Measurements from ENCODE around the gene VSX1.
A peak's percentile ranks its signal among the peaks of the same experiment; 100 is the strongest.

The VSX1 gene

GRCh38 chr20:25067102-25067987, 14.6 kb downstream of the VSX1 start:
- H3K4me3 ChIP-seq (ENCODE audit: low read depth, low read length): peak overlapping the region; percentile 65
- H2BK5ac ChIP-seq (ENCODE audit: low read depth, low read length, poor library complexity): no peak overlapping the region
- DNase-seq: no peak
- no peaks in the 10 kb centered on the region for H3K36me3 ChIP-seq (ENCODE audit: control insufficient read depth in 1 of 2, insufficient read depth in 2 of 2, low read length in 2 of 2)
- H3K27me3 ChIP-seq (ENCODE audit: insufficient read depth, low read length): peaks cover 5% of the 10 kb centered on the region
- H4K91ac ChIP-seq (ENCODE audit: low read depth, low read length): no peak overlapping the region
- H4K8ac ChIP-seq (ENCODE audit: low read depth, low read length): no peak overlapping the region
- WGBS (ENCODE audit: extremely low coverage, insufficient coverage, insufficient read length): 100% methylated on average over 2 of the region's 18 CpGs
- H2AK5ac ChIP-seq (ENCODE audit: low read length): no peak overlapping the region
- H3K14ac ChIP-seq (ENCODE audit: low read length): no peak overlapping the region
- peaks cover 12% of the 10 kb centered on the region for H3K9me3 ChIP-seq (ENCODE audit: insufficient read depth, low read depth, low read length)
- no peak overlapping the region for H4K12ac ChIP-seq (ENCODE audit: low read depth, low read length)
- no peak overlapping the region for H2AFZ ChIP-seq (ENCODE audit: insufficient read depth, low read length, poor library complexity)
- no peaks in the 10 kb centered on the region for H3K4me1 ChIP-seq (ENCODE audit: control insufficient read depth in 1 of 2, insufficient read depth in 2 of 2, low read length in 2 of 2)
- no peak overlapping the region for H3K9ac ChIP-seq (ENCODE audit: low read length)
- H3K4ac ChIP-seq (ENCODE audit: low read depth, low read length): no peak overlapping the region
- H3K4me2 ChIP-seq (ENCODE audit: low read length): no peak overlapping the region
- H3K18ac ChIP-seq (ENCODE audit: low read length): no peak overlapping the region
- H2BK120ac ChIP-seq (ENCODE audit: insufficient read depth, low read length, poor library complexity): no peak overlapping the region
- peak overlapping the region; percentile 89 for H3K23ac ChIP-seq (ENCODE audit: low read length)
- H3K79me1 ChIP-seq (ENCODE audit: low read length): no peaks in the 10 kb centered on the region
- no peak overlapping the region for H2BK12ac ChIP-seq (ENCODE audit: low read length)
- no peak overlapping the region for H3K27ac ChIP-seq (ENCODE audit: low read depth, low read length)
- H3K79me2 ChIP-seq (ENCODE audit: control insufficient read depth, insufficient read depth, low read length, poor library complexity): no peaks in the 10 kb centered on the region

DNA sequence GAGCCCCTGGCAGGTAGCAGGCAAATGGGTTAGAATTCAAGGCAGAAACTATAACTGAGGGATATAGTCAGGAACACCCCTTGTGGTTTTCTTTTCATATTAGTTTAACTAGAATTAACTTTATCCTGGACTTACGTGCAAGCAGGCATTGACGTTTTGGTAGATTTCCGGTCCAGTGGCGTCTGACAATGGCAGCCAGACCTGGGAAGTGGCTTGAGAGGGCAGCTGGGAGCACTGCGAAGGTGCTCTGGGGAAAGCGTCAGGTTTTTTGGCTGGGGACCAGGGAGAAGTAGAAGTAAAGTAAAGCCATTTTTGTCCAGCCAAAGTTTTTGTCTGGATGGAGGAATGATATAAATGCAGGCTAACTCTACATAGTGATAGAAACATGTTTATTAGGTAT, 15.6 kb downstream of the VSX1 start:
- no peak overlapping the region for H3K4ac ChIP-seq (ENCODE audit: low read depth, low read length)
- WGBS (ENCODE audit: extremely low coverage, insufficient coverage, insufficient read length): no CpG with 5 or more reads among the region's 6 CpGs
- DNase-seq: no peak
- H2AFZ ChIP-seq (ENCODE audit: insufficient read depth, low read length, poor library complexity): no peak overlapping the region
- no peak overlapping the region for H3K23ac ChIP-seq (ENCODE audit: low read length)
- H3K27ac ChIP-seq (ENCODE audit: low read depth, low read length): no peak overlapping the region
- H3K18ac ChIP-seq (ENCODE audit: low read length): no peak overlapping the region
- H3K79me2 ChIP-seq (ENCODE audit: control insufficient read depth, insufficient read depth, low read length, poor library complexity): no peaks in the 10 kb centered on the region
- no peak overlapping the region for H4K8ac ChIP-seq (ENCODE audit: low read depth, low read length)
- no peaks in the 10 kb centered on the region for H3K4me1 ChIP-seq (ENCODE audit: control insufficient read depth in 1 of 2, insufficient read depth in 2 of 2, low read length in 2 of 2)
- no peaks in the 10 kb centered on the region for H3K27me3 ChIP-seq (ENCODE audit: insufficient read depth, low read length)
- H3K4me3 ChIP-seq (ENCODE audit: low read depth, low read length): no peak overlapping the region
- H2BK5ac ChIP-seq (ENCODE audit: low read depth, low read length, poor library complexity): no peak overlapping the region
- H3K9ac ChIP-seq (ENCODE audit: low read length): no peak overlapping the region
- no peak overlapping the region for H4K12ac ChIP-seq (ENCODE audit: low read depth, low read length)
- no peaks in the 10 kb centered on the region for H3K36me3 ChIP-seq (ENCODE audit: control insufficient read depth in 1 of 2, insufficient read depth in 2 of 2, low read length in 2 of 2)
- H3K4me2 ChIP-seq (ENCODE audit: low read length): no peak overlapping the region
- H3K79me1 ChIP-seq (ENCODE audit: low read length): no peaks in the 10 kb centered on the region
- no peak overlapping the region for H2AK5ac ChIP-seq (ENCODE audit: low read length)
- peaks cover 13% of the 10 kb centered on the region for H3K9me3 ChIP-seq (ENCODE audit: insufficient read depth, low read depth, low read length)
- H2BK12ac ChIP-seq (ENCODE audit: low read length): no peak overlapping the region
- no peak overlapping the region for H3K14ac ChIP-seq (ENCODE audit: low read length)
- no peak overlapping the region for H2BK120ac ChIP-seq (ENCODE audit: insufficient read depth, low read length, poor library complexity)
- H4K91ac ChIP-seq (ENCODE audit: low read depth, low read length): no peak overlapping the region

DNA sequence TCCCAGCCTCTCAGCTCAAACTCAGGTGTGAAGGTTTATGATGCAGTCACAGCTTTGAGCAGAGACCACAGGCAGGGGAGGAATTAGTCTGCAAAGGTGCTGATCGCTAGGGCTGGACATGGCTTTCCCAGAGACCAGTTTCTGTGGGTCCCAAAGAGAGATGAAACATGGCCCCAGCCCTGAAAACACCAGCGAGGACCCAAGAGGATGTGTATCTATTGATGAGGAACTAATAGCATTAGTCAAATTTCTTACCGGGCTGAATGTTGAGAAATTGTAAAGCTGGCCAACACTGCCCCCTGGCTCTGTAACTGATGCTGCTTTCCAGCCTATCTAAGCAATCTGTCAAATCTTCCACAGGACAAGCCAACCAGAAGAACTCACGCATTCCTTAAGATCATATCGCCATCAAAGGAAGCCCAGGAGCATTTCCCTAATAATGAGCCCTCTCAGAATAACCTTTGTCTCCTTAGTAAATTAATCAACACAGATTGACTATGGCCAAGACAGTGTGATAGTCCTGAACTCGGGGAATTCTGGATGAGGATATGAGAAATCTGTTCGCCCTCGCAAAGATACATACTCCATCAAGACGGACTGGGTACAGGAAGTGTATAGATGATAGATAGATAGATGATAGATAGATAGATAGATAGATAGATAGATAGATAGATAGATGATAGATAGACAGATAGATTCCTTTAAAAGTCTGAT, 16.2 kb downstream of the VSX1 start:
- H2BK5ac ChIP-seq (ENCODE audit: low read depth, low read length, poor library complexity): no peak overlapping the region
- peak; percentile 49 to 78 for DNase-seq
- peaks cover 3% of the 10 kb centered on the region for H3K27me3 ChIP-seq (ENCODE audit: insufficient read depth, low read length)
- H4K12ac ChIP-seq (ENCODE audit: low read depth, low read length): no peak overlapping the region
- H3K9me3 ChIP-seq (ENCODE audit: insufficient read depth, low read depth, low read length): peaks cover 16% of the 10 kb centered on the region
- no peak overlapping the region for H3K27ac ChIP-seq (ENCODE audit: low read depth, low read length)
- no peak overlapping the region for H2BK12ac ChIP-seq (ENCODE audit: low read length)
- H2AFZ ChIP-seq (ENCODE audit: insufficient read depth, low read length, poor library complexity): no peak overlapping the region
- H2AK5ac ChIP-seq (ENCODE audit: low read length): no peak overlapping the region
- no peak overlapping the region for H3K18ac ChIP-seq (ENCODE audit: low read length)
- no peaks in the 10 kb centered on the region for H3K79me1 ChIP-seq (ENCODE audit: low read length)
- H3K14ac ChIP-seq (ENCODE audit: low read length): no peak overlapping the region
- H3K4me2 ChIP-seq (ENCODE audit: low read length): no peak overlapping the region
- no peak overlapping the region for H2BK120ac ChIP-seq (ENCODE audit: insufficient read depth, low read length, poor library complexity)
- no peaks in the 10 kb centered on the region for H3K4me1 ChIP-seq (ENCODE audit: control insufficient read depth in 1 of 2, insufficient read depth in 2 of 2, low read length in 2 of 2)
- no peak overlapping the region for H3K9ac ChIP-seq (ENCODE audit: low read length)
- H3K36me3 ChIP-seq (ENCODE audit: control insufficient read depth in 1 of 2, insufficient read depth in 2 of 2, low read length in 2 of 2): no peaks in the 10 kb centered on the region
- no peak overlapping the region for H3K4me3 ChIP-seq (ENCODE audit: low read depth, low read length)
- no peak overlapping the region for H4K91ac ChIP-seq (ENCODE audit: low read depth, low read length)
- H3K4ac ChIP-seq (ENCODE audit: low read depth, low read length): no peak overlapping the region
- no CpG with 5 or more reads among the region's 9 CpGs for WGBS (ENCODE audit: extremely low coverage, insufficient coverage, insufficient read length)
- H4K8ac ChIP-seq (ENCODE audit: low read depth, low read length): no peak overlapping the region
- H3K23ac ChIP-seq (ENCODE audit: low read length): no peak overlapping the region
- H3K79me2 ChIP-seq (ENCODE audit: control insufficient read depth, insufficient read depth, low read length, poor library complexity): no peaks in the 10 kb centered on the region

- H3K9ac ChIP-seq (ENCODE audit: low read length): no peak overlapping the region
- no peaks in the 10 kb centered on the region for H3K79me1 ChIP-seq (ENCODE audit: low read length)
- no peak overlapping the region for H2BK120ac ChIP-seq (ENCODE audit: insufficient read depth, low read length, poor library complexity)
- H4K8ac ChIP-seq (ENCODE audit: low read depth, low read length): no peak overlapping the region
- H3K27ac ChIP-seq (ENCODE audit: low read depth, low read length): no peak overlapping the region
- no peak overlapping the region for H3K23ac ChIP-seq (ENCODE audit: low read length)
- no peak overlapping the region for H3K14ac ChIP-seq (ENCODE audit: low read length)
- no peak overlapping the region for H4K91ac ChIP-seq (ENCODE audit: low read depth, low read length)
- H2BK5ac ChIP-seq (ENCODE audit: low read depth, low read length, poor library complexity): no peak overlapping the region
- no peak overlapping the region for H3K4me3 ChIP-seq (ENCODE audit: low read depth, low read length)
- H3K4ac ChIP-seq (ENCODE audit: low read depth, low read length): no peak overlapping the region
- H2BK12ac ChIP-seq (ENCODE audit: low read length): no peak overlapping the region
- no peak overlapping the region for H3K18ac ChIP-seq (ENCODE audit: low read length)
- no peaks in the 10 kb centered on the region for H3K36me3 ChIP-seq (ENCODE audit: control insufficient read depth in 1 of 2, insufficient read depth in 2 of 2, low read length in 2 of 2)
- H3K4me1 ChIP-seq (ENCODE audit: control insufficient read depth in 1 of 2, insufficient read depth in 2 of 2, low read length in 2 of 2): no peaks in the 10 kb centered on the region
- no CpG with 5 or more reads among the region's 9 CpGs for WGBS (ENCODE audit: extremely low coverage, insufficient coverage, insufficient read length)
- peak in 1 of 2 donors; percentile 11 for DNase-seq
- H2AK5ac ChIP-seq (ENCODE audit: low read length): no peak overlapping the region
- no peak overlapping the region for H3K4me2 ChIP-seq (ENCODE audit: low read length)
- peaks cover 16% of the 10 kb centered on the region for H3K9me3 ChIP-seq (ENCODE audit: insufficient read depth, low read depth, low read length)
- no peak overlapping the region for H2AFZ ChIP-seq (ENCODE audit: insufficient read depth, low read length, poor library complexity)
- H3K79me2 ChIP-seq (ENCODE audit: control insufficient read depth, insufficient read depth, low read length, poor library complexity): no peaks in the 10 kb centered on the region
- peaks cover 9% of the 10 kb centered on the region for H3K27me3 ChIP-seq (ENCODE audit: insufficient read depth, low read length)
- H4K12ac ChIP-seq (ENCODE audit: low read depth, low read length): no peak overlapping the region
Observed at GRCh38 chr20:25065072-25065624, 16.8 kb downstream of the VSX1 start.
